Measurements from ENCODE around the gene NXN. TPM values are rescaled to one million over a fixed set of nuclear protein-coding genes. Genes with fewer than 3 reads are reported as not detected.
A peak's percentile ranks its signal among the peaks of the same experiment; 100 is the strongest.
"Not testable (repeated sequence)": the region's sequence is repeated elsewhere in the genome, so short reads cannot be mapped to it uniquely, and the experiment has no call there.

Gene NXN
- total RNA-seq, 4 donors from 2014 or later = 6.8 to 16.6 (median 11.1) TPM

DNA sequence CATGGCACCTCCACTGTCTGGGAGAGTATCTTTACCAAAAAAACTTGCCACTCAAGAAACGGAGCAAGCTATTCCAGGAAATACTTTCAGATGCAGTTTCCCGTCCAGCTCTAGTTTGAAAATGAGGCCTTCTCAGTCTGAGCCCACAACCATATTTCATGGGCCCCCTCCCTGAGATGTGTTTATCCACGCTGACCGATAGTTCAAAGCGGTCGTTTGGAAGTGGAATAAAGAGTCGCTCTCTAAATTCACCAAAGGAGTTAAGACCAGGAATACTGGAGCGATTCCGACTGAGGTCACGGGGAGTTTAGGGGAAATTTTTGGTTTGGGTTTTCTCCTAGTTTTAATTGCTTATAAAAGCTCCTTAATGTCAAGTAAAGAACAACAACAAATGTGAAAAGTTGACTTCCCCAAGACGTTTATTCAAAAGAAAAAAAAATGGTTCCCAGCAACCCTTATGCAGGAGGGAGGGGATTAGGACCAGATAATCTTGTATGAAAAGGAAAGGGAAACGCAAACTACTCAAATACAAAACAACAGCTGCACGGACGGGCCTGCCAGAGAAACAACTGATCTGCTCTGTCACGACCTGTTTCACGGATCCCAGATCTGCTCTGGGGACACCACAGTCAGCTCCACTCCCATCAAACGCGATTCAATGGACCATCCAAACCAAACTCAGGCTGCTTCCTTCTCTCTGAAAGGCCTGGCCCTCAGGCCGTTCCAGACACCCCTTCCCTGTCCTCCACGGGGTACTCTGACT lies 120.3 kb downstream of the NXN start:
- no peak for DNase-seq (ENCODE audit: low spot score)
- TF ChIP-seq, protein P1, sequence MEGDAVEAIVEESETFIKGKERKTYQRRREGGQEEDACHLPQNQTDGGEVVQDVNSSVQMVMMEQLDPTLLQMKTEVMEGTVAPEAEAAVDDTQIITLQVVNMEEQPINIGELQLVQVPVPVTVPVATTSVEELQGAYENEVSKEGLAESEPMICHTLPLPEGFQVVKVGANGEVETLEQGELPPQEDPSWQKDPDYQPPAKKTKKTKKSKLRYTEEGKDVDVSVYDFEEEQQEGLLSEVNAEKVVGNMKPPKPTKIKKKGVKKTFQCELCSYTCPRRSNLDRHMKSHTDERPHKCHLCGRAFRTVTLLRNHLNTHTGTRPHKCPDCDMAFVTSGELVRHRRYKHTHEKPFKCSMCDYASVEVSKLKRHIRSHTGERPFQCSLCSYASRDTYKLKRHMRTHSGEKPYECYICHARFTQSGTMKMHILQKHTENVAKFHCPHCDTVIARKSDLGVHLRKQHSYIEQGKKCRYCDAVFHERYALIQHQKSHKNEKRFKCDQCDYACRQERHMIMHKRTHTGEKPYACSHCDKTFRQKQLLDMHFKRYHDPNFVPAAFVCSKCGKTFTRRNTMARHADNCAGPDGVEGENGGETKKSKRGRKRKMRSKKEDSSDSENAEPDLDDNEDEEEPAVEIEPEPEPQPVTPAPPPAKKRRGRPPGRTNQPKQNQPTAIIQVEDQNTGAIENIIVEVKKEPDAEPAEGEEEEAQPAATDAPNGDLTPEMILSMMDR (IDR thresholded peaks at IDR 0.05) = no peak
- no peak for ATAC-seq (ENCODE audit: low FRiP score)

DNA sequence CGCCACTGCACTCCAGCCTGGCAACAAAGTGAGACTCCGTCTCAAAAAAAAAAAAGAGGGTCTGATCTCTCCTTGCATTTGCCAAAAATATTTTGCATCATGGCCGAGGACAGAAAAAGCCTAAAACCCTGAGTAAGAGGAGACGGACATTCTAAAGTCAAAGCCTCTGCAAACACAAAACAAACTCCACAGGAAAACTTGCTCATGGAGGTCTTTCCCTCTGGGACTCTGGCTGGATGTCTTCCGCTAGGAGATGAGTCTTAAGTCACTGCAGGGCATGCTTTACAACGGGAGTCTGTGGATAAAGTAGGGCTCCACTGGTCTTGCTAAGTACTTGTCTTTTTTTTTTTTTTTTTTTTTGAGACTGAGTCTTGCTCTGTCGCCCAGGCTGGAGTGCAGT lies 123.4 kb downstream of the NXN start:
- TF ChIP-seq, protein P1 (IDR thresholded peaks at IDR 0.05) = no peak
- no peak for DNase-seq (ENCODE audit: low spot score)
- ATAC-seq (ENCODE audit: low FRiP score) = no peak

DNA sequence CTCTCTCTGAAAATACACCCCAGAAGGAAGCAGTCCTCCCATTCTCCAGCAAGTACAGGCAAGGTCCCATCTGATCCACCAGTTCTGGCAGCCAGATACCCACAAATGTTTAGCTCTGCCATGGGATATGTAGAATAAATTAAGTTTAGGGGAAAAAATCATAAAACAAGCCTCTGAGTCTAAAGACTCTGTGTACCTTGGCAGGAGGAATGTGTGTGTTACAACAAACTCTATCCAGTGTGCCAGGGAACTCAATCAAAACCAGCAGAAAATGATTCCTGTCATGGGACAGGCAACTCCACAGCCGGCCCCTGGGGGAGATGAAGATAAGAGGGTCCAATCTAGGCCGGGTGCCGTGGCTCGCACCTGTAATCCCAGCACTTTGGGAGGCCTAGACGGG lies 124.0 kb downstream of the NXN start:
- ATAC-seq (ENCODE audit: low FRiP score) = no peak
- no peak for DNase-seq (ENCODE audit: low spot score)

DNA sequence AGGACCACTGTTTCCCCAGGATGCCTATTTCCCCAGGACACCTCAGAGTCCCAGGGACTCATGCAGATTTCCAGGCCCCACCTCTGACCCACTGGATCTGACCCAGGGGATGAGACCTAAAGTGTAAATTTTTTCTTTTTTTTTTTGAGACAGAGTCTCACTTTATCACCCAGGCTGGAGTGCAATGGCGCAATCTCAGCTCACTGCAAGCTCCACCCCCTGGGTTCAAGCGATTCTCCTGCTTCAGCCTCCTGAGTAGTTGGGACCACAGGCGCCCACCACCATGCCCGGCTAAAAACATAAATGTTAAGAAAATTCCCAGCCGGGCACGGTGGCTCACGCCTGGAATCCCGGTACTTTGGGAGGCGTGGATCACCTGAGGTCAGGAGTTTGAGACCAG lies 126.7 kb downstream of the NXN start:
- DNase-seq (ENCODE audit: low spot score); ATAC-seq (ENCODE audit: low FRiP score): not testable (repeated sequence)

More for the DNA sequence above, 124.0 kb downstream of the NXN start:
- TF ChIP-seq, protein P1 (IDR thresholded peaks at IDR 0.05) = no peak

DNA sequence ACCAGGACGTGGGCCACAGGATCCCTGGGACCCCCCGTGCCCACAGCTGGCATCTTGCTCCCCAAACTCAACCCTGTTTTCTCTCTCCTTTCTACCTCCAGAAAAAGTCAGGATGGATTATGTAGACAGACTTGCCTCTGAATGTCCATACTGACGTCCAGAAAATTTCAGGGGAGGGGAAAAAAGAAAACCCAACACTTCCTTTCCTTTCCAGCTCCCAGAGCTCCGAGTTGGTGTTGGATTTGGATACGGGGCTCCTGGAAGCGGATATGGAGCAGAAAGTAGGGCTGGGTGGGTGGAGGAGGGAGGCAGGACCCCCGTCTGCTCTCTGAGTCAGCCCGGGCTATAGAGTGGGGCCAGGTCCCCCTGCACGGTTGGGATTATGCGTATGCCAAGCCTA lies 127.2 kb downstream of the NXN start:
- TF ChIP-seq, protein P1 (IDR thresholded peaks at IDR 0.05) = no peak
- DNase-seq (ENCODE audit: low spot score) (no peak), ATAC-seq (ENCODE audit: low FRiP score) (no peak)

DNA sequence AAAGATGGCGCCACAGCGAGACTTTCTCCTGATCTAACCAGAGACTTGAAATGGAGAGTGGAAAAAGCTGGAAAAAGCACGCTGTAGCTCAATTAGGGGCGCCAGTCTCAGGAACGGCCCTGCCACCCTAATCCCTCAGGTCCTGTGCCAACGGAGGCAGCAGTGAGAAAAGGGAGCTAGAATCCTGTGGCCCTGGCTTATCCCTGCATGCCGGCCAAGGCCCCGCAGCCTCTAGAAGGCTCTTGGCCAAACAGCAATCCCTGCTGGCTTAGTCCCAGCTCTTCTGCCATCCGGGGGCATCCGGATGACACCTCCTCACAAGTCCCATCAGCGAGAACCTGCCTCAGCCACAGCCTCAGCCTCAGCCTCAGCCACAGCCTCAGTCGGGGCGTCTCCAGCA lies 127.7 kb downstream of the NXN start:
- TF ChIP-seq, protein P1 (IDR thresholded peaks at IDR 0.05) = no peak
- no peak for DNase-seq (ENCODE audit: low spot score)
- no peak for ATAC-seq (ENCODE audit: low FRiP score)

DNA sequence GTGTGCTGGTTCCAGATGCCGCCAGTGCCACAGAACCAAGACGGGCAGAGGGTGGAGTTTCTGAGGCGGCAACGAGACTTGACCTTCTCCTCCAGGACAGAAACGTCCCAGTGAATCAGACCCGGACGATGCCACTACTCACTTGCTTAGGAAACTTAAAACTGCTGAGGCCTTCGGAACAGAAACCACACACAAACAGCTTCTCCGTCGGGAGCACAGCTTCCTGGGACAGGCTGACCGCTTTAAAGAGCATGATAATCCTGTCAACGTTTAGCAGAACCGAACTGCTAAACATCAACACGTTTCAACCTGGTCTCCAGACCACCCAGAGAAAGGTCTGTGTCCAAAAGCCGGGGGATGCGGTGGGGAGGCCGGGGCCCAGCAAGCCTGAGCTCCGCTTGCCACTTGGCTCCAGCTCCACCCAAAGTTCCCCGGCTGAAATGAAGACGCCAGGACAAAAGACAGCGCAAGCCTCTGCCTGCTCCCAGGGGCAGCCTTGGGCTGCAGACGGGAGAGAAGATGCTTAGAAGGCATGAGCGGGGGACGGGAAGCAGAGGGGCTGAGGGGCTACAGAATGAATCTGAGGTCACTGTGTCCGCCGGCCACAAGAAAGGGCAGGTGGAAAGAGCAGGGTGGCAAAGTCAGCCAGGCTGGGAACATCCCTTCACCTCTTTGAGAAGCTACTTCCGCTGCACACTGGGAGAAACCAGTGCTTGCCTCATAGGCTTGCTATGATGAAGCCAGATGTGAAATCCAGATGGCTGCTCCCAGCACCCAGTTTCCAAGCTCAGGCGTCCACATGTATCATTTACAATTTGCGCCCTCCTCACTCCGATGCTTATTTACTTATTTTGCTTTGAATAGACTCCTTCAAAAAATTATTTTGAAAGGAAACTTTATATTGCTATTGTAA lies 128.5 kb downstream of the NXN start:
- peak; percentile 39 for ATAC-seq (ENCODE audit: low FRiP score)
- TF ChIP-seq, protein P1 (IDR thresholded peaks at IDR 0.05) = no peak
- DNase-seq (ENCODE audit: low spot score) = no peak

All from omental fat pad (tissue), 4 donors.